Loucy (cell line): Measurements from ENCODE around the gene RANBP9.

ENCODE experiments used
- EZH2phosphoT487 ChIP-seq: fragments of 200-600 bp; IDR thresholded peaks from 2 replicates; pipeline ENCODE4 v1.6.1; 2018; ENCODE audit warnings: antibody characterized with exemption, mild to moderate bottlenecking, moderate library complexity, borderline replicate concordance
- TF ChIP-seq, protein P1 (sequence below): fragments of 200-600 bp; sonication (generic); conservative IDR thresholded peaks from 2 replicates; pipeline ENCODE4 v1.5.1; 2014; ENCODE audit warnings: mild to moderate bottlenecking, antibody characterized with exemption, low read length

GRCh38 chr6:13709689-13710551 lies 1.7 kb downstream of the RANBP9 start:
- TF ChIP-seq, protein P1, sequence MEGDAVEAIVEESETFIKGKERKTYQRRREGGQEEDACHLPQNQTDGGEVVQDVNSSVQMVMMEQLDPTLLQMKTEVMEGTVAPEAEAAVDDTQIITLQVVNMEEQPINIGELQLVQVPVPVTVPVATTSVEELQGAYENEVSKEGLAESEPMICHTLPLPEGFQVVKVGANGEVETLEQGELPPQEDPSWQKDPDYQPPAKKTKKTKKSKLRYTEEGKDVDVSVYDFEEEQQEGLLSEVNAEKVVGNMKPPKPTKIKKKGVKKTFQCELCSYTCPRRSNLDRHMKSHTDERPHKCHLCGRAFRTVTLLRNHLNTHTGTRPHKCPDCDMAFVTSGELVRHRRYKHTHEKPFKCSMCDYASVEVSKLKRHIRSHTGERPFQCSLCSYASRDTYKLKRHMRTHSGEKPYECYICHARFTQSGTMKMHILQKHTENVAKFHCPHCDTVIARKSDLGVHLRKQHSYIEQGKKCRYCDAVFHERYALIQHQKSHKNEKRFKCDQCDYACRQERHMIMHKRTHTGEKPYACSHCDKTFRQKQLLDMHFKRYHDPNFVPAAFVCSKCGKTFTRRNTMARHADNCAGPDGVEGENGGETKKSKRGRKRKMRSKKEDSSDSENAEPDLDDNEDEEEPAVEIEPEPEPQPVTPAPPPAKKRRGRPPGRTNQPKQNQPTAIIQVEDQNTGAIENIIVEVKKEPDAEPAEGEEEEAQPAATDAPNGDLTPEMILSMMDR: no peak
- TF ChIP-seq EZH2phosphoT487: no peak
